GM18520 (cell line): ENCODE measurements around the gene KIF2C.
"Not testable (repeated sequence)": the region's sequence is repeated elsewhere in the genome, so short reads cannot be mapped to it uniquely, and the experiment has no call there.

ENCODE experiments used
- ATAC-seq: cut with Tn5 transposase; IDR thresholded peaks from one replicate; pipeline ENCODE4 v1.9.1; 2021; ENCODE audit not compliant: unreplicated experiment

KIF2C gene

DNA sequence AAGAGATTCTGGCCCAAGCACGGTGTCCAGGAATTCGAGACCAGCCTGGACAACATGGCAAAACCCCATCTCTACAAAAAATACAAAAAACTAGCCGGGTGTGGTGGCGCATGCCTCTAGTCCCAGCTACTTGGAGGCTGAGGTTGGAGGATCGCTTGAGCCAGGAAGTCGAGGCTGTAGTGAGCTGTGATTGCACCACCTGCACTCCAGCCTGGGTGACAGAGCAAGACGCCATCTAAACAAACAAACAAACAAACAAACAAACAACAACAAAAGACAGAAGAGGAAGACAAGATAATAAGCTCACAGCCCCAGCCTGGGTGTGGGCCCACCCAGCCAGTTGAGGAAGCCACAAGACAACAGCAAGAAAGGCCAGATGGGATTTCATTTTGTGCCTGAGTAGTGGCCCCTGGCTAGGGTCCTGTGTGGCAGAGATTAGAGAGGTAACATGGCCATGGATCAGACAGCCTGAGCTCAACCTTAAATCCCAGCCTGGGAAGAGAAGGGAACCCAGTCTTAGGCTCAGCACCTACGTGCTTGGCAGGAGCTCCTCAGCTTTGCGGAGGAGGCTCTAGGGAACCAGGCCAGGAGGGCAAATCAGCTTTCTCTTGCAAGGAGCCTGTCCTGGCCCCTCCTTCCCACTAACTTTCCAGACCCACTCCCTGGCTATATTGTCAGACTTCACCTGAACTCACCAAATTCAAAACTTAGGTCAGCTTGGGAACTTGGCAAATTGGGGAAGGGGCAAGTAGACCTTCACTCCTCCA is 53.3 kb downstream of the KIF2C start:
- no peak for ATAC-seq

- not testable (repeated sequence) for ATAC-seq
These were observed 58.2 kb downstream of the KIF2C start for GRCh38 chr1:44797886-44798285.

- ATAC-seq = no peak
These were observed 59.1 kb downstream of the KIF2C start for GRCh38 chr1:44798481-44799365.

- peak; percentile 66 for ATAC-seq
These were observed 60.3 kb downstream of the KIF2C start, which contains the start of gene PLK3 for GRCh38 chr1:44799770-44800584. PLK3 (plus strand) TSS chr1:44800377; CDS start chr1:44800464, 87 bp downstream.

DNA sequence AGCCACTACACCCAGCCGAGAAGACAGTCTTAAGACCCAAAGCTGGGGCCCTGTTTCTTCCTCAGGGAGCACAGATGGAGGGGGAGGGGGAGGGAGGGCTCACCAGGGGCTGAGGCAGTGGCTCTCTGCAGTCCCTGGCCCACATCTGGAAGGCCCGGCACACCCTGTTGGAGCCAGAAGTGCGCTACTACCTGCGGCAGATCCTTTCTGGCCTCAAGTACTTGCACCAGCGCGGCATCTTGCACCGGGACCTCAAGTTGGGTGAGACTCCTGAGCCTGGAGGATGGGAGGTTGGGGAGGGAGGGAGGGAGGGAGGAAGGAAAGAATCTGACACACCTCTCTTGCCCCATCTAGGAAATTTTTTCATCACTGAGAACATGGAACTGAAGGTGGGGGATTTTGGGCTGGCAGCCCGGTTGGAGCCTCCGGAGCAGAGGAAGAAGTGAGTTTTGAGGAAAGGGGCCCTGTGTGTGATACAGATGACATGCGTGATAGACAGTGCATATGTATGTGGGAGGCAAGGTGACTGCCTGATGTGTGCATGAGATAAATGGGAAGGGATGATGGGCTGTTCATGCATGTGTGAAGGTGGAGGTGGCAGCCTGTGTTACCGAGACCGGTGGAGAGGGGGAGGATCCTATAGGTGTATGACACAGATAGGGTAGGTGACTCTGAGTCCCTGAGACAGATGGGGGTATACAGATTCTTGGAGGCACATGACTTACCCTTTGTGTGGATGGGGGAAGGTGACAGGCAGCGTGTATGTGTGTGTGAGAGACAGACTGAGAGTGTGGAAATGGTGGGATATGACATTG is 62.1 kb downstream of the KIF2C start:
- ATAC-seq = no peak

DNA sequence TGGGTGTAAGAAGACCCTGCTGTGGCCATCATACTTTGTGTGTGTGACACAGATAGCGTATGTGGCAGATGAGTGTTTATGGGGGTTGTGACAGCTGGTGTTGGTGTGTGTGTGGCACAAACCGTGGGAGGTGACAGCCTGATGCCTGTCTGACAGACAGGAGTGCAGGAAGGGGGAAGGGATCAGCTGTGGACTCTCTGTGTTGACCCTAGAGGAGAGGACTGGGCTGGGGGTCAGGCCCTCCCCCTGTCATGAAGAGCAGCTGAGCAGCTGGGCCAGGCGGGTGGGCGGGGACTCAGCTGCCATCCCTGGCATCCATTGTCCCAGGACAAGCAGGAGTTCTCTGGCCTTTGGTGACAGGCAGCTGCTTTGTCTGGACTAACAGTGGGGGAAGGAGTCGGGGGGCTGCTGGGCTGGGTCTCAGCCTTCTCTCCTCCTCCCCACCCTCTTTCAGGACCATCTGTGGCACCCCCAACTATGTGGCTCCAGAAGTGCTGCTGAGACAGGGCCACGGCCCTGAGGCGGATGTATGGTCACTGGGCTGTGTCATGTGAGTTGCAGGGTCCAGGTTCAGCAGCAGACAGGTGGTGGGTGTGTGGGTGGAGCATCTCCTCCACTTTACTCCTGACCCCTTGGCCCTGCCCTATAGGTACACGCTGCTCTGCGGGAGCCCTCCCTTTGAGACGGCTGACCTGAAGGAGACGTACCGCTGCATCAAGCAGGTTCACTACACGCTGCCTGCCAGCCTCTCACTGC is 62.8 kb downstream of the KIF2C start:
- no peak for ATAC-seq

- no peak for ATAC-seq
These were observed 63.4 kb downstream of the KIF2C start for GRCh38 chr1:44803062-44803311.

DNA sequence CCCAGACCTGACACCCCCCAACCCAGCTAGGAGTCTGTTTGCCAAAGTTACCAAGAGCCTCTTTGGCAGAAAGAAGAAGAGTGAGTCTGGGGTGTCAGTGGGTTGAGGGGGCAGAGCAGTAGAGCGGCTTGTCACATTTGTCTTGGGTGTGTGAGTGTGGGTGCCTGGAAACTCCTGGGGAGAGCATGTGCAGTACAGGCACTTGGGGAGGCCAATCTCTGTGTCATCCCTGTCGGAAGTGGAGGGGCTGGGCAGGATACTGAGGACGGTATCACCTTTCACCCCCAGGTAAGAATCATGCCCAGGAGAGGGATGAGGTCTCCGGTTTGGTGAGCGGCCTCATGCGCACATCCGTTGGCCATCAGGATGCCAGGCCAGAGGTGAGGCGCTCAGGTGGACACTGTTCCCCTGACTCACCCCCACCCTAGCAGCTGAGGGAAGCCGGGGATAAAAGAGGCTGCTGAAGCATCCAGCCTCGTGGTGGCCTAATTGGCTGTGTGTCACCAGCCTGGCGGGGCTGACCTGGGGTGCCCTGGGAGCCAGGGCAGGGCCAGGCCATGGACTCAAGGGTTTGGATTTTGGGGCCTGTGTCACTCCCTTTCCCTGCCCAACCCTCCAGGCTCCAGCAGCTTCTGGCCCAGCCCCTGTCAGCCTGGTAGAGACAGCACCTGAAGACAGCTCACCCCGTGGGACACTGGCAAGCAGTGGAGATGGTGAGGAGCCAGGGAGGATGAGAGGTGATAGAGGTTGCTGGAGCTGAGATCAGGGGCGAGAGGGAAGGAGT is 63.9 kb downstream of the KIF2C start:
- ATAC-seq = no peak

- no peak for ATAC-seq
These were observed 65.8 kb downstream of the KIF2C start for GRCh38 chr1:44805311-44806024.

GRCh38 chr1:44806025-44806703 is 66.5 kb downstream of the KIF2C start:
- ATAC-seq = no peak

- no peak for ATAC-seq
These were observed 67.2 kb downstream of the KIF2C start, which contains the start of gene DYNLT4 for GRCh38 chr1:44806704-44807363. DYNLT4 (minus strand) TSS chr1:44807351; CDS start chr1:44806668, 683 bp downstream.

DNA sequence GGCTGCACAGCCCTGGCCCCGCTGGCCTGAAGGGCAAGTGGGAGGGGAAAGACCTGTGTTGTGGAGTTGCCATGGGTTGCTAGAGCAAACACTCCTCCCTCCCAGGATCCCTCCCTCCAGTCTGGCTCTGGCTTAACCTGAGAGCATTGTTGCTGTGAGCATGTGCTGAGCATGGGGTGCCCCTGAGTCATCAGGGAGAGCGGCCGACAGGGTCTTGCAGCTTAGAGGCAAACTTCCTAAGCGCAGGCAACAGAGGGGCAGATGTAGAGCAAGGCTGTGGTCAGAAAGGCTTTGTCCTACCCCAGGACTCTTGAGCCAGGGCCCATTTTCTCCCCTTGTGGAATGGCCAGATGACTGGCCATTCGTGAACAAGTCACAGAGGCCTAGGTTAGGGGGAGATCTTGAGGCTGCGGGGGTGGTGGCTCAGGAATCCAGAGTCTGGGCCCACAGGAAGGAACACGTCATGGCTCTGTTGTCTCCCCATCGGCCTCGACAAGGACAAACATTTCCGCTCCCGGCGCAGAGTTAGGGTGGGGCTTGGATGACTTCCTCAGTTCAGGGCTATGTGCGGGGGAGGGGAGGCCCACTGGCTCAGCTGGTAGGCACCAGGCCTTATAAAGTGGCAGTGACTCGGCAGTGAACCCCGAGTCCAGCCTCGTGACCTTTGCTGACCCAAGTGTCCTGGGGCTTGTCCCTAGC is 67.9 kb downstream of the KIF2C start:
- ATAC-seq = no peak

DNA sequence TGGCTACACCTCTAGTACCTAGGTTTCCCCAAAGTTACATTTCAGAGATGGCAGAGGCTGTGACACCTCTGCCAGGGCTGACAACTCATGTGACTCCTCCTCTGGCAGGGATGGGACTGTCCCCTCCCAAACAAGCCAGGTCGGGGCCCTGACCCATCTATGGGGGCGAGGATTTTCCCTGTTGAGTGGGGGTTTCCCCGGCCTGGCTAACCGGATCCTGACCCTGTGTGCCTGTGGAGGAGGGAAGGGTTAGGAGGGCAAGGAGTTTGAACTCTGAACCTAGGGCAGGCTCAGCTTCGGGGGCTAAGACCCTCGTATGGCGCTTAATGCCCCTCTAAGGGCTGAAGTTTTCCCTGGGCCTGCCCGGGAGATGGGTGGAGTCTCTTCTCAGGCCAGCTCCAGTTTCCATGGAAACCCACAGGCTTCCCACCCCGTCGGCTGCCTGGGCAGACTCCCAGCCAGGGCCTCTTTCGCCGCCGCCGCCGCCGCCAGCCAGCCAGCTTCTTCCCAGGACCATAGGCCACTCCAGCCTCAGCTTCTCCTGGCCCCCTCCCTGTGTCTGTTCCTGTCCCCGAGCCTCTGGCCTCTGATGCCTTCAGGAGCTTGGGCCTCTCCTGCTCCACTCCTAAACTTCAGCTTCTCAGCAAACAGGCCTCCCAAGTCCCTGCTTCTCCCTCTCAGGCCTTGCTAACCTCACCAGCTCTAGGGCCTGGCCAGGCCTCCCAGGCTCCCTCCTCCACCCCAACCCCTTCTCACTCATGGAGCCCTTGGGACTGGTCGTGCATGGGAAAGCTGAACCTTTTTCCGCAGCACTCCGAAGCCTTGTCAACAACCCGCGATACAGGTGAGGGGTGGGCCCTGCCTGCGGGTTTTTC is 68.7 kb downstream of the KIF2C start, which contains the start of gene BTBD19:
Gene BTBD19, plus strand, starts transcription at position 461 of the 875 bp plus-strand sequence. Its CDS starts 298 bp downstream, at position 759.
- peak; percentile 32 for ATAC-seq

DNA sequence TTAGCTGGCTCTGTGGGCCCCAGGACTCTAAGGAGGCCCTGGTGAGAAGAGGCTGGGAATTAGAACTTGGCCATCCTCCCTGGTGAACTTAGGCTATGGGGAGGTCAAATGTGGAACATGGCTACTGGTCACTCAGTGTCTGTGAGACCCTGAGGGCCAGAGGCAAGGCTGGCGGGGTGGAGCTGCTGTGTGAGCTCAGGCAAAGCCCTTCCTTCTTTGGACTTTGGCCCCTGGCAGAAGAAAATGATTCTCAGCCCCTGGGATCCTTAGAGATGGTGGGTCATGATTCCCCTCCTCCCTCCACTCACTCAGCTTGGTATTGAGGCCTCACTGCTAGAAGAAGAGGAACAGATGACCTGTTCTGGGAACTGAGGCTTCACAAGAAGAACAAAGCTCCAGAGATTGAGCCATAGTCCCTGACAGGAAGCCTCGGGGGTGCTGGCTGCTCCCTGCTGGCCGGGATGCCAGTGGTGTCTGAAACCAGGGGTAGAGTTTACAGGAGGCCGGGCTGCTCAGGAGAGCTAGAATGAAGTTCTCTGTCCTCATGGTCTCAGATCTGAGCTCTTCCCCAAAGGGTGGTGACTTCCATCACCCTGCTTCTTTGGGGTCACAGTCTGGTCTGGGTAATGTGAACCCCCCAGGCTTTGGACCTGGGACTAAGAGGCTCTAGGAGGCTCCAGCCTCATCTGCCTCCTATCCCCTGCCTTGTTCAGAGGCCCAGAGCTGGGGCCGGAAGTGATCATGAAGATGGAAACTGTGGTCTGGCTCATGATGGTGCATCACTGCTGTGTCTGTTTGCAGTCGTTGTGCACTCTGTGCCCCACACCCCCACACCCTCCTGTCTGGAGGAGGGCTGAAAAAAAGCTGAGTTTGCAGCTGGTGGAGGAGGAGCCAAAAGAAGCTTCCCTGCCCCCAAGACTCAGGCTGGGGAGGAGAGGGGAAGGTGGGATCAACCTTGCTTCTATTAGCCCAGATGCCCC is 69.6 kb downstream of the KIF2C start:
- no peak for ATAC-seq
